ENCODE results near the gene CASP8. TPM values are rescaled to one million over a fixed set of nuclear protein-coding genes. Genes with fewer than 3 reads are reported as not detected.

Gene CASP8
- total and polyA plus RNA-seq, 7 experiments from 2014 or later: 38.9 to 159 (median 93.2) TPM

- Mint-ChIP-seq H3K9me3 (peaks cover 0 to 3% (median 0%) of the 10 kb centered on the region in 11 donors), H3K4me3 (peak overlapping the region; percentile 66 to 99 (median 96)), H3K36me3 (peaks cover 0 to 20% (median 5%) of the 10 kb centered on the region in 5 donors), H3K27me3 (no peaks in the 10 kb centered on the region), H3K4me1 (peaks cover 30 to 78% (median 70%) of the 10 kb centered on the region in 7 donors), H3K27ac (peak overlapping the region; percentile 85 to 98 (median 95))
- peak overlapping the region; percentile 87 for H3K27ac ChIP-seq (ENCODE audit: low read depth, low read length)
- H3K4me1 ChIP-seq (ENCODE audit: control insufficient read depth in 2 of 2, insufficient read depth in 2 of 2, low read length in 2 of 2): peaks cover 31 to 32% of the 10 kb centered on the region in 2 donors
- POLR2A ChIA-PET: interaction anchor here (0.5 to 4.5 kb wide), 32 partner anchors 9 to 419 kb away, joined by 3 to 90 read pairs (median 6); partner anchors contain the start of genes CASP10, CASP8, CFLAR and CLK1
- DNase-seq (no peak), ATAC-seq (no peak)
- CTCF ChIA-PET: interaction anchor here (0.7 to 4.6 kb wide), 45 partner anchors 9 to 947 kb away, joined by 3 to 140 read pairs (median 6); partner anchors contain the start of genes CASP10, CASP8, CFLAR and CLK1
- intact Hi-C loops (cut with micrococcal nuclease): loop anchor here (1.0 to 10.0 kb wide), 16 partner anchors 20 to 1682 kb away; partner anchors contain the start of genes CASP10 (in 2 of the 2), NIF3L1 (in 2 of the 2), PPIL3 (in 2 of the 2) and ALS2 (in 1 of the 2)
- no peaks in the 10 kb centered on the region for H3K9me3 ChIP-seq (ENCODE audit: control insufficient read depth in 2 of 3, low read length in 3 of 3)
- H3K27me3 ChIP-seq (ENCODE audit: control insufficient read depth in 2 of 2, insufficient read depth in 2 of 2, low read length in 2 of 2): no peaks in the 10 kb centered on the region
- no peaks in the 10 kb centered on the region for H3K36me3 ChIP-seq (ENCODE audit: control insufficient read depth in 2 of 3, insufficient read depth in 3 of 3, low read length in 3 of 3)
- peak overlapping the region; percentile 70 for H3K4me3 ChIP-seq (ENCODE audit: low read length)
Measured at GRCh38 chr2:201232467-201232815, 27.9 kb upstream of the CASP8 start.

GRCh38 chr2:201233192-201233811, 27.0 kb upstream of the CASP8 start:
- H3K4me3 ChIP-seq (ENCODE audit: low read length): peak overlapping the region; percentile 70
- peaks cover 0 to 4% (median 0%) of the 10 kb centered on the region in 11 donors for H3K9me3 Mint-ChIP-seq
- H3K36me3 ChIP-seq (ENCODE audit: control insufficient read depth in 2 of 3, insufficient read depth in 3 of 3, low read length in 3 of 3): no peaks in the 10 kb centered on the region
- peaks cover 35 to 82% (median 69%) of the 10 kb centered on the region in 7 donors for H3K4me1 Mint-ChIP-seq
- H3K27ac ChIP-seq (ENCODE audit: low read depth, low read length): peak overlapping the region; percentile 87
- H3K4me1 ChIP-seq (ENCODE audit: control insufficient read depth in 2 of 2, insufficient read depth in 2 of 2, low read length in 2 of 2): peaks cover 37 to 40% of the 10 kb centered on the region in 2 donors
- intact Hi-C loops (cut with micrococcal nuclease): loop anchor here (1.0 to 10.0 kb wide), 16 partner anchors 117 to 1681 kb away; partner anchors contain the start of genes BZW1 (in 2 of the 2), CLK1 (in 2 of the 2), ORC2 (in 2 of the 2) and STRADB (in 2 of the 2)
- ChIA-PET CTCF (interaction anchor here (0.6 to 4.6 kb wide), 34 partner anchors 10 to 942 kb away, joined by 3 to 140 read pairs (median 6); partner anchors contain the start of genes CASP10, CASP8, CFLAR and FLACC1), POLR2A (interaction anchor here (0.5 to 4.5 kb wide), 26 partner anchors 9 to 520 kb away, joined by 3 to 90 read pairs (median 4); partner anchors contain the start of genes CASP10, CASP8, CFLAR and CLK1)
- H3K27me3 Mint-ChIP-seq: no peaks in the 10 kb centered on the region
- H3K4me3 Mint-ChIP-seq: peak overlapping the region; percentile 94 to 99 (median 96)
- H3K36me3 Mint-ChIP-seq: peaks cover 0 to 25% (median 11%) of the 10 kb centered on the region in 5 donors
- ATAC-seq (peak; percentile 92), DNase-seq (peak; percentile 49 to 92 (median 88))
- H3K27ac Mint-ChIP-seq: peak overlapping the region; percentile 94 to 98 (median 97)
- no peaks in the 10 kb centered on the region for H3K9me3 ChIP-seq (ENCODE audit: control insufficient read depth in 2 of 3, low read length in 3 of 3)
- H3K27me3 ChIP-seq (ENCODE audit: control insufficient read depth in 2 of 2, insufficient read depth in 2 of 2, low read length in 2 of 2): no peaks in the 10 kb centered on the region

- POLR2A ChIA-PET: interaction anchor here (0.6 to 4.5 kb wide), 30 partner anchors 8 to 547 kb away, joined by 3 to 90 read pairs (median 4); partner anchors contain the start of genes ALS2, CASP10, CASP8 and CFLAR
- peaks cover 35 to 37% of the 10 kb centered on the region in 2 donors for H3K4me1 ChIP-seq (ENCODE audit: control insufficient read depth in 2 of 2, insufficient read depth in 2 of 2, low read length in 2 of 2)
- DNase-seq: peak in 3 of 9 donors; percentile 13 to 37 (median 23)
Measured at GRCh38 chr2:201233812-201234662, 26.3 kb upstream of the CASP8 start.

GRCh38 chr2:201234663-201235135, 25.6 kb upstream of the CASP8 start:
- Mint-ChIP-seq H3K9me3 (peaks cover 0 to 4% (median 0%) of the 10 kb centered on the region in 11 donors), H3K4me3 (peak overlapping the region; percentile 94 to 99 (median 96)), H3K27me3 (no peaks in the 10 kb centered on the region), H3K4me1 (peaks cover 32 to 76% (median 60%) of the 10 kb centered on the region in 7 donors), H3K27ac (peak overlapping the region; percentile 94 to 98 (median 97)), H3K36me3 (peaks cover 4 to 30% (median 17%) of the 10 kb centered on the region in 5 donors)
- ATAC-seq (no peak), DNase-seq (no peak)
- intact Hi-C loops (cut with micrococcal nuclease): loop anchor here (2.0 to 10.0 kb wide), 7 partner anchors 38 to 1680 kb away; partner anchors contain the start of genes BZW1 (in 1 of the 2), CARF (in 1 of the 2), FZD7 (in 1 of the 2) and NIF3L1 (in 1 of the 2)
- Histone ChIP-seq H3K4me3 (ENCODE audit: low read length) (peak overlapping the region; percentile 70), H3K9me3 (ENCODE audit: control insufficient read depth in 2 of 3, low read length in 3 of 3) (no peaks in the 10 kb centered on the region), H3K36me3 (ENCODE audit: control insufficient read depth in 2 of 3, insufficient read depth in 3 of 3, low read length in 3 of 3) (peaks cover 0 to 4% (median 0%) of the 10 kb centered on the region in 3 experiments), H3K4me1 (ENCODE audit: control insufficient read depth in 2 of 2, insufficient read depth in 2 of 2, low read length in 2 of 2) (peaks cover 34 to 37% of the 10 kb centered on the region in 2 donors), H3K27me3 (ENCODE audit: control insufficient read depth in 2 of 2, insufficient read depth in 2 of 2, low read length in 2 of 2) (no peaks in the 10 kb centered on the region), H3K27ac (ENCODE audit: low read depth, low read length) (peak overlapping the region; percentile 87)
- POLR2A ChIA-PET: interaction anchor here (0.6 to 4.5 kb wide), 16 partner anchors 17 to 546 kb away, joined by 3 to 90 read pairs (median 4); partner anchors contain the start of genes ALS2, CASP10, CASP8 and CFLAR
- CTCF ChIA-PET: interaction anchor here (0.6 to 4.6 kb wide), 9 partner anchors 26 to 163 kb away, joined by 3 to 140 read pairs (median 11); partner anchors contain the start of genes CASP10 and CASP8

More at GRCh38 chr2:201233812-201234662, 26.3 kb upstream of the CASP8 start:
- H3K9me3 Mint-ChIP-seq: peaks cover 0 to 4% (median 0%) of the 10 kb centered on the region in 11 donors
- H3K36me3 Mint-ChIP-seq: peaks cover 0 to 25% (median 11%) of the 10 kb centered on the region in 5 donors
- Histone ChIP-seq H3K27ac (ENCODE audit: low read depth, low read length) (peak overlapping the region; percentile 87), H3K9me3 (ENCODE audit: control insufficient read depth in 2 of 3, low read length in 3 of 3) (no peaks in the 10 kb centered on the region), H3K27me3 (ENCODE audit: control insufficient read depth in 2 of 2, insufficient read depth in 2 of 2, low read length in 2 of 2) (no peaks in the 10 kb centered on the region), H3K4me3 (ENCODE audit: low read length) (peak overlapping the region; percentile 70), H3K36me3 (ENCODE audit: control insufficient read depth in 2 of 3, insufficient read depth in 3 of 3, low read length in 3 of 3) (no peaks in the 10 kb centered on the region)
- peak overlapping the region; percentile 94 to 98 (median 97) for H3K27ac Mint-ChIP-seq
- peaks cover 28 to 76% (median 62%) of the 10 kb centered on the region in 7 donors for H3K4me1 Mint-ChIP-seq
- ATAC-seq: no peak
- intact Hi-C loops (cut with micrococcal nuclease): loop anchor here (1.0 to 10.0 kb wide), 17 partner anchors 117 to 1681 kb away; partner anchors contain the start of genes BZW1 (in 2 of the 2), CLK1 (in 2 of the 2), ORC2 (in 2 of the 2) and STRADB (in 2 of the 2)
- CTCF ChIA-PET: interaction anchor here (0.6 to 4.6 kb wide), 27 partner anchors 11 to 942 kb away, joined by 3 to 140 read pairs (median 5); partner anchors contain the start of genes CASP10, CASP8, CFLAR and FLACC1
- H3K27me3 Mint-ChIP-seq: no peaks in the 10 kb centered on the region
- peak overlapping the region; percentile 94 to 99 (median 96) for H3K4me3 Mint-ChIP-seq

- Mint-ChIP-seq H3K9me3 (peaks cover 0 to 13% (median 4%) of the 10 kb centered on the region in 11 donors), H3K4me3 (peak overlapping the region; percentile 85 to 99 (median 96)), H3K27me3 (no peaks in the 10 kb centered on the region), H3K27ac (peak overlapping the region; percentile 92 to 99 (median 97)), H3K4me1 (peaks cover 46 to 79% (median 58%) of the 10 kb centered on the region in 7 donors), H3K36me3 (peaks cover 19 to 42% (median 32%) of the 10 kb centered on the region in 5 donors)
- ATAC-seq: peak; percentile 33
- peak overlapping the region; percentile 70 for H3K4me3 ChIP-seq (ENCODE audit: low read length)
- ChIA-PET POLR2A (interaction anchor here (0.6 to 4.5 kb wide), 11 partner anchors 11 to 545 kb away, joined by 3 to 77 read pairs (median 6); partner anchors contain the start of genes ALS2 and CASP8), CTCF (interaction anchor here (0.7 to 4.6 kb wide), 12 partner anchors 19 to 141 kb away, joined by 3 to 140 read pairs (median 10); partner anchors contain the start of genes CASP10 and CASP8)
- H3K27me3 ChIP-seq (ENCODE audit: control insufficient read depth in 2 of 2, insufficient read depth in 2 of 2, low read length in 2 of 2): no peaks in the 10 kb centered on the region
- peak in 8 of 9 donors; percentile 38 to 75 (median 68) for DNase-seq
- peaks cover 30 to 37% of the 10 kb centered on the region in 2 donors for H3K4me1 ChIP-seq (ENCODE audit: control insufficient read depth in 2 of 2, insufficient read depth in 2 of 2, low read length in 2 of 2)
- intact Hi-C loops (cut with micrococcal nuclease): loop anchor here (1.0 to 10.0 kb wide), 13 partner anchors 16 to 1679 kb away; partner anchors contain the start of genes CARF (in 1 of the 2), FZD7 (in 1 of the 2), STRADB (in 1 of the 2) and TMEM237 (in 1 of the 2)
- peaks cover 0 to 12% (median 0%) of the 10 kb centered on the region in 3 experiments for H3K36me3 ChIP-seq (ENCODE audit: control insufficient read depth in 2 of 3, insufficient read depth in 3 of 3, low read length in 3 of 3)
- H3K27ac ChIP-seq (ENCODE audit: low read depth, low read length): peak overlapping the region; percentile 87
- H3K9me3 ChIP-seq (ENCODE audit: control insufficient read depth in 2 of 3, low read length in 3 of 3): no peaks in the 10 kb centered on the region
Measured at GRCh38 chr2:201235860-201236811, 24.2 kb upstream of the CASP8 start.

Data from naive thymus-derived CD4-positive, alpha-beta T cell (primary cell).